Left renal cortex interstitium (tissue), 4 donors: ENCODE measurements around the gene ACIN1. TPM values are rescaled to one million over a fixed set of nuclear protein-coding genes. Genes with fewer than 3 reads are reported as not detected.
"Not testable (repeated sequence)": the region's sequence is repeated elsewhere in the genome, so short reads cannot be mapped to it uniquely, and the experiment has no call there.

ENCODE experiments used
- DNase-seq, 4 donors: peaks; one replicate each; pipeline ENCODE4 v3.0.0-alpha.2; 2013; ENCODE audit warnings: low read depth in 4 of 4, low spot score in 2 of 4, missing footprints in 1 of 4
- polyA plus RNA-seq, 4 donors: library from polyadenylated mRNA; unstranded; fragments of 120-200 nt; gene quantifications; one replicate each; pipeline ENCODE4 v1.2.1, GENCODE V29; 2013; ENCODE audit not compliant: insufficient read length in 4 of 4

Gene ACIN1
- polyA plus RNA-seq, 4 donors = 172 to 364 (median 273) TPM

GRCh38 chr14:23107620-23108019 is 12.7 kb upstream of the ACIN1 start:
- DNase-seq = not testable (repeated sequence)

DNA sequence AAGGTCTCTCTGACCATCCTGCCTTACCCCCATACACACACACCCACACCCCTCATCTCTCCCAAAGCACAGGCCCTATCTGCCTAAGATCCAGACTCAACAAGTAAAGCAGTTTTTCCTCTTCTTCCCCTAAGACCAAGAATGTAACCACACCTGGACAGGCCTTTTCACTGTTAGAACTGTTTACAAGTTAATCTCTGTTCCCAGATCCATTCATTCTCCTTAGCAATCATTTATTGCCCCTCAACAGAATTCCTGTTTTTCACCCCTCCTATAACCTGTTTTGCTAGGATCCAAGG is 11.8 kb upstream of the ACIN1 start:
- no peak for DNase-seq

GRCh38 chr14:23105348-23105824 is 10.4 kb upstream of the ACIN1 start:
- DNase-seq = no peak

- DNase-seq = no peak
Measured at GRCh38 chr14:23104591-23105347, 9.8 kb upstream of the ACIN1 start, which contains the start of gene CIROP. Gene CIROP, minus strand, starts transcription at chr14:23104989. Its CDS starts 69 bp downstream, at chr14:23104920.

DNA sequence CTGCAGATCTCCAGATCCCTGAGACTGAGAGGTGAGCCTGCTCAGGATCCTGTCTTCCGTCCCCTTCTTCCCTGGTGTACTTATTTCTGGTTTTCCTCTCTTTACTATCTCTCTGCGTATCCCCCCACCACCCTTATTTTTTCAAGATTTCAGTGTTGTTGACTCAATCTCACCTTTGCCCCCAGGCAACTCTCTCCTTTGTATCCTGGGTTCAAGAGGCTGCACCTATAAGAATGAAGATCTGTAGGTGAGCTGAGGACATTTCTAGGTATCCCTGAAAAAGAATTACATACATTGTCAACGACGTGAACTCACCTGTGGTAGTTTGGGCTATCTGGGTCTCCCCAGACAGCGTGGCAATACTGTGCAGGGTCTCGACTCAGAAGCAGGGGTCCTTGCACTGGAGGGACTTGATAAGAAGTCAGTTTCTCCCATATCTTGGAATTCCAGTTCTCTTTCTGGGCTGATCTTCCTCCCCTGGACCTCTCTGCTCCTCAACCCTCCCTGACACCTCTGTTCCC is 9.2 kb upstream of the ACIN1 start:
- no peak for DNase-seq

DNA sequence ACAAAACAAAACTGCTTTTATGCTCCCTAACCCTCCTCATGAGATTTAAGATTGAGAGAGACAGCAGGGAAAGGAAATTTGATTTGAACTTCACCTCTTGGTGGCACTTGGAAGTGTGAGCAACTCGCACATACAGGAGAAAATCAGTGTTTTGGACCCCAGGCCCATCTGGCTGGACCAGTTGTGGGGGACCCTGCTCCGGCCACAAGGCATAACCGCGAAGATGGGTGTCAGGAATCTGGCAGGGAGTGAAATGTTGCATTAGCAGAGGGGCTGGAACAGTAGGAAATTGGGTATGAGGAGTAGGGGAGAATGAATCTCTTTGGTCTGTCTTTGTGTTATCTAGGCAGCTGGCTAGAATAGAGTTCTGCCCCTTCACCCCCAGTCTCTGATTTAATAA is 8.6 kb upstream of the ACIN1 start:
- DNase-seq = no peak

DNA sequence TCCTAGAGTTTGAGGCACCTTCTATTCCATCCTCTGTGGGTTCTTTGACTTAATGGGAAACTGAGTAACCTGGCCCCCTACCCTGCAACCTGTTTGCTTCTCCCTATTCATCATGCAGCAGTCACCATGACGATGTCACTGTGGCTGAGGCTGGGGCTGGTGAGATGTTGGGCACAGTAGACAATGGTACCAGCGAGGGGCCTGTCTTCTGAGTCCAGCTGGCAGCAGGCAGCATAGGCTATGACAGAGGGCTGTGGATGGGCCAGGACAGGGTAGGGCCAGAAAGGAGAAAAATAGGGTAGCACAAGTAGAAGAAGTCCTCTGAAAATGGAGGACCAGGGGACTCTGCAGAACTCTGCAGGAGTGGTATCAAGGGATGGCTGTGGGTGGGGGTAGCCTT is 7.9 kb upstream of the ACIN1 start:
- no peak for DNase-seq

GRCh38 chr14:23101986-23102625 is 7.2 kb upstream of the ACIN1 start:
- no peak for DNase-seq

GRCh38 chr14:23101213-23101970 is 6.5 kb upstream of the ACIN1 start:
- no peak for DNase-seq

- no peak for DNase-seq
Measured at GRCh38 chr14:23099212-23099861, 4.4 kb upstream of the ACIN1 start.

DNA sequence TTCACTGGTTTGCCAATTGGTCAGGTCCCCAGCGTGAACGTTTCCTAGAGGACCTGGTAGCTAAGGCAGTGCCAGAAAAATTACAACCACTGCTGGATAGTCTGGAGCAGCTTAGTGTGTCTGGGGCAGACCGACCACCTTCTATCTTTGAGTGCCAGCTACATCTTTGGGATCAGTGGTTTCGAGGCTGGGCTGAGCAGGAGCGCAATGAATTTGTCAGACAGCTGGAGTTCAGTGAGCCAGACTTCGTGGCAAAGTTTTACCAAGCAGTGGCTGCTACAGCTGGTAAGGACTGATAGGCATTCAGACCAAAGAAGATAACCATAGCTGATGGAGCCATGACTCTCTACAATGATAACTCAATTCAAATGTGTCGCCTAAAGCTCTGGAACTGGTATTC is 2.9 kb upstream of the ACIN1 start:
- no peak for DNase-seq

GRCh38 chr14:23095196-23096108 is 516 bp upstream of the ACIN1 start, which contains the start of gene C14orf119:
Gene C14orf119, plus strand, starts transcription at chr14:23095505. Its CDS starts 2,154 bp downstream, at chr14:23097659.
- peak in 3 of 4 donors; percentile 91 to 100 (median 99) for DNase-seq

DNA sequence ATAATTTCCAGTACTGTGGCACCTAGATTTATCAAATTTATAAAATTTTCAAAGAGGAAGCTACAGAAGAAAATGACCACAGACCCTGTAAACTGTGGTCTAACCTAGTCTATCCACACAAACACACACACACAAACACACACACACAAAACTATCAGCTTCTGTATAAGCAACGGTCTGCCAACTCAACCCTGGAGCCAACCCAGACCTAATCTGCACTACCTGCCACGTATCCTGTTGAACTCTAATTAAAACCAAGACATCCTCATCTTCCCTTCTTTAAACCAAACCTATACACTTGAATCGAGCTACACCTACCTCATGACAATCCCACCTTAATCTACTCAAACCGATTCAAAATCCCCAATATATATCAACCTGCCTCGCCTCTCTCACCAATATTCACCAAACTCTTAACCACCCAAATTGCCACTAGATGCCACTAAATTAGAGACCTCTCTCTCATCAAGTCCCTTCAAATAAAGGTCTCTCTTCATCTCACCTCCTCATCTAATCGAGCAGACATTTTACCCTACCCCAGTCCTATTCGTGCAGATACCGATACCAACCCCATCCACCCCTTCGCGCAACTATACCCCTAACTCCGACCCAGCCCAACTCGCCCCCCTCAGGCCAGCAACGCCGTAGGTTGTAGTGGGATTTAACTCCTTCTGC is 808 bp downstream of the ACIN1 start:
- DNase-seq = no peak

DNA sequence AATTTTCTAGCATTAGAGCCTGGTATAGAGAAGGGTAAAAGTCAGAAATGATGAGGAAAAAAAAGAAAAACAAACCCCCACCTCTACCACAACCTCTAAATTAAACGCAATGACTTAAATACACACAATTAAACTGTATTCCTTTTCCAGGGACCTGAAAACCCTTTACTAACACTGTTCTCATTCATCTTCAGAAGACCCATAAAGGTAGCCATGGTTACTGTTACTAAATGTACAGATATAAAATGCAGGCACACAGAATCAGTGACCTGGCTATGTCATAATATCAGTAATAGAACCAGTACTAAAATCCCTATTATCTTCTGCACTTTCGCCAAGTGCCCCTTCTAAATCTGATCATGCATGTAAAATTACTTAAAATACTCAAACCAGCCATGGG is 1.4 kb downstream of the ACIN1 start:
- no peak for DNase-seq

GRCh38 chr14:23093104-23093503 is 1.8 kb downstream of the ACIN1 start:
- no peak for DNase-seq

GRCh38 chr14:23091294-23092225 is 3.4 kb downstream of the ACIN1 start:
- no peak for DNase-seq

DNA sequence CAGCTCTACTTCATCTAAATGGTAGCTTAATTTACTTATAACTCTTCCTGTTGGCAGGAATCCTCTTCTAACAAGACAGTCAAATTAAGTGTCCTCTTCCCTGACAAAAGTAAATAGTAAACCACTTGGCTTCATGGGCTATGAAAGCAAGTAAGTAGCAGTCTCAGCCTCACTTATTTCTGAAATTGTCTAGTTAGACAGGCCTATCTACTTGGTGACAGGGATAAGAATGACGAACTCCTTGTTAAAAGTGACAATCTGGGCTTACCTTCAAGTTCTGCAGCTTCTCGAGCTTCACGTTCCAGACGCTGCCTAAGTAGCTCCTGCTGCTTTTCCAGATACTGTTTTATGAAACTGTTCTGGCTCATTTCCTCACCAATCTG is 4.7 kb downstream of the ACIN1 start:
- DNase-seq = no peak
